Measurements from ENCODE around the gene TRIM61.
"Not testable (repeated sequence)": the region's sequence is repeated elsewhere in the genome, so short reads cannot be mapped to it uniquely, and the experiment has no call there.

The TRIM61 gene

GRCh38 chr4:164977243-164978164, at the start of gene TRIM61:
TRIM61 (minus strand) TSS chr4:164977657; CDS start chr4:164970002, 7,655 bp downstream.
- DNase-seq (ENCODE audit: low read depth): no peak

DNA sequence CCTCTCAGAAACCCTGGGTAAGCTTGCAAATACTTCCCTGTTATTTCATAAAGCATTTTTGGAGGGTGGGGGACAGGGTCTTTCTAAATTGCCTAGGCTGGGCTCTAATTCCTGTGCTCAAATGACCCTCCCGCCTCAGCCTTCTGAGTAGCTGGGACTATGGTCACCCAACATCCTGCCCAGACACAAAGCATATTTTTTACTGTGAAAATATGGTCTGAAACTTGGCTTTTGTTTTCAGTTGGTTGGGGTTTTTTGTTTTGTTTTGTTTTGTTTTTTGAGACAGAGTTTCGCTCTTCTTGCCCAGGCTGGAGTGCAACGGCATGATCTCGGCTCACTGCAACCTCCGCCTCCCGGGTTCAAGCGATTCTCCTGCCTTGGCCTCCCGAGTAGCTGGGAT, 48.3 kb upstream of the TRIM61 start:
- DNase-seq (ENCODE audit: low read depth): not testable (repeated sequence)

DNA sequence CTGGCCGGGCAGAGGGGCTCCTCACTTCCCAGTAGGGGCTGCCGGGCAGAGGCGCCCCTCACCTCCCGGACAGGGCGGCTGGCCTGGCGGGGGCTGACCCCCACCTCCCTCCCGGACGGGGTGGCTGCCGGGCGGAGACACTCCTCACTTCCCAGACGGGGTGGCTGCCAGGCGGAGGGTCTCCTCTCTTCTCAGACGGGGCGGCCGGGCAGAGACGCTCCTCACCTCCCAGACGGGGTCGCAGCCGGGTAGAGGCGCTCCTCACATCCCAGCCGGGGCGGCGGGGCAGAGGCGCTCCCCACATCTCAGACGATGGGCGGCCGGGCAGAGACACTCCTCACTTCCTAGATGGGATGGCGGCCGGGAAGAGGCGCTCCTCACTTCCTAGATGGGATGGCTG, 42.5 kb upstream of the TRIM61 start:
- not testable (repeated sequence) for DNase-seq (ENCODE audit: low read depth)

DNA sequence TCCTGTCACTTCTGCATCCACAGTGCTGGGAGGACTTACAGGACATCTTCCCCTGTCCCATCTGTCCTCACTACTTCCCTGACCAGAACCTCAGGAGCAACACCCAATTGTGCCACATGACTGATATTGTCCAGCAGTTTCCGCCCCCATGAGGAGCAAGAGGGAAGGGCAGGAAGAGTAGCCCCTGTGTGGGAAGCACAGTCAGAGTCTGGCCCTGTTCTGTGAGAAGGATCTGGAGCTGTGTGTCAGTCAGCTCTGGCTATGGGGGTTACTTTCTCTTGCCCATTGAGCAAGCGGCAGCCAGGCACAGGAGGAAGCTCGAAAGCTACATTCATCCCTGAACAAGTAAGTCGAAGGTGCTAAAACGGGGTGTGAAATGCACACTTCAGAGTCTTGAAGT, 39.5 kb upstream of the TRIM61 start:
- DNase-seq (ENCODE audit: low read depth): no peak

- no peak for DNase-seq (ENCODE audit: low read depth)
These were observed 36.2 kb upstream of the TRIM61 start for GRCh38 chr4:165013691-165014090.

- no peak for DNase-seq (ENCODE audit: low read depth)
These were observed 33.9 kb upstream of the TRIM61 start for GRCh38 chr4:165011403-165011802.

DNA sequence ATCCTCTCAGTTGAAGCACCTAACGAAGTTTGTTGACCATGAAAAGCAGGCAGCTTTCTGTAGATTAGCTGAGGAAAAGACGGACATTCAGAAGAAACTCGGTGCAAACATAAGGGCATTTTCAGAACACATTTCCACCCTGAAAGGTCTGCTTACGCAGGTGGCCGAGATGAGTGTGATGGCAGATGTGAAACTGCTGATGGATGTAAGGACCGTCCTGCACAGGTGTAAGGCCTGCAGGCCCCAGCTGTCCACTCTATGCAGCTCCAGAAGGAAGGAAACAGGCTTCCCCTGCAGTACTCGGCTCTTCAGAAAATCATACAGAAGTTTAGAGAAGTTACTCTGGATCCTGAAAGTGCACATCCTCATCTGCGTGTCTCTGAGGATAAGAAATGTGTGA, 33.5 kb upstream of the TRIM61 start:
- DNase-seq (ENCODE audit: low read depth): no peak

GRCh38 chr4:165010487-165010886, 33.0 kb upstream of the TRIM61 start:
- no peak for DNase-seq (ENCODE audit: low read depth)

DNA sequence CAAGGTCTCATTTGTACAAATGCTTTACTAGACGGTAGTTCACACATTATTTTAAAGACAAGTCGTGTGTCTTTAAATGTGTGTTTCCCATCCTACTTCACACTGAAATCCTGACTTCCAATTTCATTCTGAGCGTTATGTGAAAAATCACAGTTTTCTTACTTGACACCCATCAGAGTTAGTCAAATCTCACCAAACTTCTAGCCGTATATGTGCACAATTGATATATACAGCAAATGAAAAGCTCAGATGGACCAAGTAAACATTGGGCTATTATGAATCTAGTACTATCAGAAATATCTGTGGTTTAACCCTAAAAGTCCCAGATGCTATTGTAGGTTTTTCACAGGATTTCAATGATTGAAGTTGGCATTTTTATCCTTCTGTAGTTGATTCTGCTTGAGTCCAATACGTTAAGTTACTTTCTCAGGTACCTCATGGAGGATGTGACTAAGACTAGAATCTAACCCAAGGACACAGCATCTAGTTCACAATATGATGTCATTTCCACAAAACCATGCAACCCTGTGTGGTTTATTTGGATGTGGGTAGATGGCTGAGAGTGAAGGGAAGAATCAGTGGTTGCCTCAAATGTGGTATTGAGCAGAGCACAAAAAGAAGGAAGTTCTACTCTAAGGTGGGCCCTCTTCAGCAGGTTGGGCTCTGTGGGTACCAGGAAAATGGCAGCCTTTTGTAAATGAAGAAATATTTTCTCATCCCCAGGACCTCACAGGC, 32.2 kb upstream of the TRIM61 start:
- no peak for DNase-seq (ENCODE audit: low read depth)

DNA sequence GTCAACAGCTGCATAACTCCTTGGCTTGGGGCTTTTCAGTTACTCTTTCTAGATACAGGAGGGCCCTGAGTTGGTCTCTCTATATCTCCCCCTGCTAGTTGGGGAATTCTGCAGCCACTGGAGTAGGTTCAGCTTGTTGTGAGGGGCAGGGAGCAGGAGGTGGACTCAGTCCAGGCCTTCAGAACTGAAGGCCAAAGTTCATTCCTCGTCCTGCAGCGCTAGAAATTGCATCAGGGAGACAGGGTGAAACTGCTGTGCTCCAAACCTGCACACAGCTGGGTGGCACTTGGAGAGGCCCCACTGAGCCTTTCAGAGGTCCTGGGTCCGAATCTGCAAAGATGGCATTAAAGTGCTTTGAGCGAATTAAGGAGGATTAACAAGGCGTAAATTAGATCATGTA, 29.4 kb upstream of the TRIM61 start:
- no peak for DNase-seq (ENCODE audit: low read depth)

DNA sequence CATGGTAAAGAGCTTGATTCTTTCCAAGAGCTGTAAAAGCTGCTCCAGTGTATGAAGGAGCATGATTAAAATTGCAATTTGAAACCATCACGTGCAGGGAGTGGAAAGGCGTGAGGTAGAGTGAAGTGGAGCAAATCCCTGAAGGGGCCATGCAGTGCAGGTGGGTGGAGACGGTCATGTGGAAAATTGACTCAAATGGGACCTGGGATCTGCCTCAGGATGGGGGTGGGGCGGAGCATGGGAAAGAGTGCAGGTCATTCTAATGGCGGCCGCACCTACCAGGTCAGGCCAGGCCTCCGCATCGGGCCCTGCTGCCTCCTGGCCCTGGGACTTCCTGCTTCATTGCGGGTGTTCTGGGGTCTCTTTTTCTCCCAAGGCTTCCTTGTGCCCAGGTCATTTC, 29.0 kb upstream of the TRIM61 start:
- no peak for DNase-seq (ENCODE audit: low read depth)

GRCh38 chr4:165005352-165005925, 28.0 kb upstream of the TRIM61 start:
- no peak for DNase-seq (ENCODE audit: low read depth)

DNA sequence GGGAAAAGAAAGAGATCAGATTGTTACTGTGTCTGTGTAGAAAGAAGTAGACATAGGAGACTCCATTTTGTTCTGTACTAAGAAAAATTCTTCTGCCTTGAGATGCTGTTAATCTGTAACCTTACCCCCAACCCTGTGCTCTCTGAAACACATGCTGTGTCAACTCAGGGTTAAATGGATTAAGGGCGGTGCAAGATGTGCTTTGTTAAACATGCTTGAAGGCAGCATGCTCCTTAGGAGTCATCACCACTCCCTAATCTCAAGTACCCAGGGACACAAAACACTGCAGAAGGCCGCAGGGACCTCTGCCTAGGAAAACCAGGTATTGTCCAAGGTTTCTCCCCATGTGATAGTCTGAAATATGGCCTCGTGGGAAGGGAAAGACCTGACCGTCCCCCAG, 24.5 kb upstream of the TRIM61 start:
- DNase-seq (ENCODE audit: low read depth): not testable (repeated sequence)

- DNase-seq (ENCODE audit: low read depth): not testable (repeated sequence)
These were observed 21.1 kb upstream of the TRIM61 start for GRCh38 chr4:164998526-164999080.

- no peak for DNase-seq (ENCODE audit: low read depth)
These were observed 20.5 kb upstream of the TRIM61 start for GRCh38 chr4:164997941-164998340.

DNA sequence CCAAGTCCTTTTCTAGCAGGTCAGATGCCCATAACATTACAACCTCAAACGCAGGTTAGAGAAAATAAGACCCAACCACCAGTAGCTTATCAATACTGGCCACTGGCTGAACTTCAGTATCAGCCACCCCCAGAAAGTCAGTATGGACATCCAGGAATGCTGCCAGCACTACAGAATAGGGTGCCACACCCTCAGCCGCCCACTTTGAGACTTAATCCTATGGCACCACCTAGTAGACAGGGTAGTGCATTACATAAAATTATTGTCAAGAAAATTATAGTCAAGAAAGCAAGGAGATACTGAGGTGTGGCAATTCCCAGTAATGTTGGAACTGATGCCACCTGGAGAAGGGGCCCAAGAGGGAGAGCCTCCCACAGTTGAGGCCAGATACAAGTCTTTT, 19.9 kb upstream of the TRIM61 start:
- no peak for DNase-seq (ENCODE audit: low read depth)

DNA sequence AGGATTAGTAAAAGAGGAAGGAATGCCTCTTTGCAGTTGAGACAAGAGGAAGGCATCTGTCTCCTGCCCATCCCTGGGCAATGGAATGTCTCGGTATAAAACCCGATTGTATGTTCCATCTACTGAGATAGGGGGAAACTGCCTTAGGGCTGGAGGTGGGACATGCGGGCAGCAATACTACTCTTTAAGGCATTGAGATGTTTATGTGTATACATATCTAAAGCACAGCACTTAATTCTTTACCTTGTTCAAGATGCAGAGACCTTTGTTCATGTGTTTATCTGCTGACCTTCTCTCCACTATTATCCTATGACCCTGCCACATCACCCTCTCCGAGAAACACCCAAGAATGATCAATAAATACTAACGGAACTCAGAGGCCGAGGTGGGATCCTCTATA, 18.7 kb upstream of the TRIM61 start:
- not testable (repeated sequence) for DNase-seq (ENCODE audit: low read depth)

- DNase-seq (ENCODE audit: low read depth): not testable (repeated sequence)
These were observed 13.3 kb upstream of the TRIM61 start for GRCh38 chr4:164990786-164991185.

- no peak for DNase-seq (ENCODE audit: low read depth)
These were observed 12.0 kb upstream of the TRIM61 start for GRCh38 chr4:164989471-164989870.

DNA sequence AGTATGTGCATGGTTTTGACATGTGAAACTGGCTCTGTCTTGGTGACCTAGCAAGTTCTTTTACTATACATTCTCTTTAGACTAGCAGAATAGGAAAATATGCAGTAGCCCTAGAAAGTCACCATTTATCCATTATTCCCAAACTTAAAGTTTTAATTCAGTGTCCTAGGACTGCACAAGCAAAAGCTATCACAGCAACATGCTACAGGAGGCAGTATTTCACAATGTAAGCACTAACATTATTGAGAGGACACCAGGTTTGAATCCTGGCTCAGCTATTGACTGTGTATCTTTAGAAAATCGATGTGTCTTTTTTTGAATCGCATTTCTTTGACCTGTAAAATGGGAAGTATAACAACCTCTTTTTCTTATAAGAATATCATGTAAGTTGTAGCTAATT, 5.5 kb downstream of the TRIM61 start:
- DNase-seq (ENCODE audit: low read depth): not testable (repeated sequence)

DNA sequence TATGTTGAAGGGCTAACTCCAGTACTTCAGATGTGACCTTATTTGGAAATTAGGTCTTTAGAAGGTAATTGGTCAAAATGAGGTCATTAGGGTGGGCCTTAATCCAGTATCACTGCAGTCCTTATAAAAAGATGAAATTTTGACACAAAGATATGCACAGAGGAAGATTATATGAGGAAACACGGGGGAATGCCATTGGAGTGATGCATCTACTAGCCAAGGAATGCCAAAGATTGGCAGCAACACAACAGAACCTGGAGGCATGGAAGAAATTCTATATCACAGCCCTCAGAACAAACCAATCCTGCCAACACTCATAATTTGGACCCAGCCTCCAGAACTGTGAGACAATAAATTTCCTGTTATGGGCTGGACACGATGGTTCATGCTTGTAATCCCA, 17.6 kb downstream of the TRIM61 start:
- DNase-seq (ENCODE audit: low read depth): no peak

DNA sequence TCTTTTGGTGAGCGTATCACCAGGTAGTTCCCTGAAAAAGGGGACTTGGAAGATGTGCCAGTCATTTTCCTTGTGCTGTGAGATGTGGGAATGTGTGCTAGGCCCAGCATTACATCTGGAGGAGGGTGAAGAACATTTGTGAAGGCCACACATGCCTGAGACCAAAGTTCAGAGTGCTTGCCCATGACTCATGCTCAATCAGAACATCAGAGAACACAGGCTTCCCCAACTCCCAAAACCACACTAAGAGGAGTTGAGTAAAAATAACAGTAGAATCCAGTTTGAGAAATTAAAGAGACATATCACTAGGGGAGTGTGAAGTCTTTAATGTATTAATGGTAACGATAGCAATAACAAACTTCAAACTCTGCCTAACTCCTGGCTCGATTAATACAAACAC, 18.0 kb downstream of the TRIM61 start:
- not testable (repeated sequence) for DNase-seq (ENCODE audit: low read depth)
